ENCODE results near the gene DNMT1. TPM values are rescaled to one million over a fixed set of nuclear protein-coding genes. Genes with fewer than 3 reads are reported as not detected.

DNMT1 gene
- total RNA-seq, 1 donor from 2014 or later = 156 TPM

- POLR2A ChIA-PET = interaction anchor here (1.2 to 10.3 kb wide), 3 partner anchors 8 to 17 kb away, joined by 5 to 297 read pairs (median 26); partner anchors contain the start of genes ANGPTL6 and PPAN
- DNase-seq (no peak), ATAC-seq (ENCODE audit: low read depth) (no peak)
- peaks cover 39% of the 10 kb centered on the region for H3K4me1 Mint-ChIP-seq
- CTCF ChIA-PET = interaction anchor here (1.4 kb wide), 1 partner anchor 281 kb away, joined by 3 read pairs; no protein-coding TSS in a partner anchor
- H3K9me3 Mint-ChIP-seq = no peaks in the 10 kb centered on the region
- peaks cover 46% of the 10 kb centered on the region for H3K36me3 Mint-ChIP-seq (ENCODE audit: low read depth)
- no peaks in the 10 kb centered on the region for H3K27me3 Mint-ChIP-seq
- H3K27ac Mint-ChIP-seq = no peak overlapping the region
- no peak overlapping the region for H3K4me3 Mint-ChIP-seq
- intact Hi-C loops (cut with micrococcal nuclease) = no loop called here
- TF ChIP-seq, protein P1, sequence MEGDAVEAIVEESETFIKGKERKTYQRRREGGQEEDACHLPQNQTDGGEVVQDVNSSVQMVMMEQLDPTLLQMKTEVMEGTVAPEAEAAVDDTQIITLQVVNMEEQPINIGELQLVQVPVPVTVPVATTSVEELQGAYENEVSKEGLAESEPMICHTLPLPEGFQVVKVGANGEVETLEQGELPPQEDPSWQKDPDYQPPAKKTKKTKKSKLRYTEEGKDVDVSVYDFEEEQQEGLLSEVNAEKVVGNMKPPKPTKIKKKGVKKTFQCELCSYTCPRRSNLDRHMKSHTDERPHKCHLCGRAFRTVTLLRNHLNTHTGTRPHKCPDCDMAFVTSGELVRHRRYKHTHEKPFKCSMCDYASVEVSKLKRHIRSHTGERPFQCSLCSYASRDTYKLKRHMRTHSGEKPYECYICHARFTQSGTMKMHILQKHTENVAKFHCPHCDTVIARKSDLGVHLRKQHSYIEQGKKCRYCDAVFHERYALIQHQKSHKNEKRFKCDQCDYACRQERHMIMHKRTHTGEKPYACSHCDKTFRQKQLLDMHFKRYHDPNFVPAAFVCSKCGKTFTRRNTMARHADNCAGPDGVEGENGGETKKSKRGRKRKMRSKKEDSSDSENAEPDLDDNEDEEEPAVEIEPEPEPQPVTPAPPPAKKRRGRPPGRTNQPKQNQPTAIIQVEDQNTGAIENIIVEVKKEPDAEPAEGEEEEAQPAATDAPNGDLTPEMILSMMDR (IDR thresholded peaks at IDR 0.05) = no peak
These were observed 77.7 kb downstream of the DNMT1 start for GRCh38 chr19:10116866-10117616.

DNA sequence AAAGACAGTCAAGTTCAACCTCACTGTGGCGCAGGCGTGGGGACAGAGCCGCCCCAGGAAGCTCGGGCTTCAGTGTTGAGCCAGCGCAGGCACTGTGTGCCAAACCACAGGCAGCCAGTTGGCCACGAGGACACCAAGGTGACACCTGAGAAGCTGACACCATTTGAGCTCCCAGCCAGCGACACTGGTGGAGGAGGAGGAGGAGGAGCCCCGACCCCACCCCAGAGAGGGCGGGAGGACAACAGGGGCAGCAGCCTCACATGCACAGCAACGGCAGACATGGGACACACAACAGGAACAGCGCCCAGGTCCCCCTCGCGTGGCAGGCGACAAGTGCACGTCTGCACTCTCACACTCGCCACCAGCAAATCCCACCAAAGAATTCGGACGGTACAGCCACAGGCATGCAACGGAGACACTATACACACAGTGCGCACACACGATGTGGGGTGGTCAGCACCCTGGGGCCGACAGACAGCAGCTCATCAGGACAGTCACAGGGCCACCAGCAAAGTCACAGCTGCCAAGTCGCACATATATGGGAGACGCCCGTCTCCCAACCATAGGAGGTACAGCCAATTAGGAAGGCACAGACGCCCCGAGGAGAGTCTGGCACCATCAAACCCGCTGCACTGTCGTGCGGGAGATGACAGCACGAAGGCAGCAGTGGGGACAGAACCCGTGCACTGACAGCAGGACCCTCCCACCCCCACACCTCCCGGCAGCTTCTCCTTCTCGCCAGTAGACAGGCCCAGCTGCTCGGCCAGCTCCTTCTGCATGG lies 78.5 kb downstream of the DNMT1 start:
- no peak overlapping the region for H3K4me3 Mint-ChIP-seq
- H3K4me1 Mint-ChIP-seq = peaks cover 44% of the 10 kb centered on the region
- DNase-seq (no peak), ATAC-seq (ENCODE audit: low read depth) (no peak)
- no peaks in the 10 kb centered on the region for H3K9me3 Mint-ChIP-seq
- peaks cover 49% of the 10 kb centered on the region for H3K36me3 Mint-ChIP-seq (ENCODE audit: low read depth)
- intact Hi-C loops (cut with micrococcal nuclease) = no loop called here
- TF ChIP-seq, protein P1 (IDR thresholded peaks at IDR 0.05) = no peak
- H3K27me3 Mint-ChIP-seq = no peaks in the 10 kb centered on the region
- H3K27ac Mint-ChIP-seq = no peak overlapping the region
- ChIA-PET CTCF (interaction anchor here (1.4 to 1.5 kb wide), 3 partner anchors 16 to 280 kb away, joined by 3 to 4 read pairs (median 3); no protein-coding TSS in a partner anchor), POLR2A (interaction anchor here (5.5 to 10.3 kb wide), 2 partner anchors 10 to 16 kb away, joined by 26 to 297 read pairs; partner anchors contain the start of genes ANGPTL6 and PPAN)

GRCh38 chr19:10115392-10116084 lies 79.2 kb downstream of the DNMT1 start:
- no peak overlapping the region for H3K27ac Mint-ChIP-seq
- peaks cover 55% of the 10 kb centered on the region for H3K36me3 Mint-ChIP-seq (ENCODE audit: low read depth)
- intact Hi-C loops (cut with micrococcal nuclease) = no loop called here

GRCh38 chr19:10114651-10115391 lies 79.9 kb downstream of the DNMT1 start:
- ChIA-PET CTCF (interaction anchor here (1.5 kb wide), 2 partner anchors 15 to 184 kb away, joined by 3 to 4 read pairs; no protein-coding TSS in a partner anchor), POLR2A (interaction anchor here (0.6 to 10.3 kb wide), 5 partner anchors 9 to 193 kb away, joined by 3 to 297 read pairs (median 5); partner anchors contain the start of genes ANGPTL6 and PPAN)
- ATAC-seq (ENCODE audit: low read depth) (no peak), DNase-seq (no peak)
- H3K36me3 Mint-ChIP-seq (ENCODE audit: low read depth) = peaks cover 61% of the 10 kb centered on the region
- no peaks in the 10 kb centered on the region for H3K9me3 Mint-ChIP-seq
- no peaks in the 10 kb centered on the region for H3K27me3 Mint-ChIP-seq
- peaks cover 47% of the 10 kb centered on the region for H3K4me1 Mint-ChIP-seq
- intact Hi-C loops (cut with micrococcal nuclease) = loop anchor here (5.0 kb wide), 1 partner anchor 88 kb away; no protein-coding TSS in a partner anchor
- H3K4me3 Mint-ChIP-seq = no peak overlapping the region
- no peak overlapping the region for H3K27ac Mint-ChIP-seq
- TF ChIP-seq, protein P1 (IDR thresholded peaks at IDR 0.05) = no peak

More at GRCh38 chr19:10115392-10116084, 79.2 kb downstream of the DNMT1 start:
- peaks cover 46% of the 10 kb centered on the region for H3K4me1 Mint-ChIP-seq
- no peaks in the 10 kb centered on the region for H3K27me3 Mint-ChIP-seq
- TF ChIP-seq, protein P1 (IDR thresholded peaks at IDR 0.05) = no peak
- DNase-seq = no peak
- ChIA-PET CTCF (interaction anchor here (1.4 to 1.5 kb wide), 3 partner anchors 15 to 279 kb away, joined by 3 to 4 read pairs (median 3); no protein-coding TSS in a partner anchor), POLR2A (interaction anchor here (0.6 to 10.3 kb wide), 3 partner anchors 9 to 194 kb away, joined by 4 to 297 read pairs (median 26); partner anchors contain the start of genes ANGPTL6 and PPAN)
- H3K4me3 Mint-ChIP-seq = no peak overlapping the region
- H3K9me3 Mint-ChIP-seq = no peaks in the 10 kb centered on the region
- no peak for ATAC-seq (ENCODE audit: low read depth)
